Measurements from ENCODE around the gene RAB7B.

RAB7B gene

GRCh38 chr1:206012086-206012859 is 9.1 kb upstream of the RAB7B start:
- H2AFZ ChIP-seq (ENCODE audit: low read depth, low read length) = no peak overlapping the region; the same call in 1 of the 2 replicates
- H3K27ac ChIP-seq (ENCODE audit: low read length) = peak overlapping the region; percentile 81
- peak overlapping the region; percentile 71 for H3K4me2 ChIP-seq (ENCODE audit: low read length)

GRCh38 chr1:206011057-206011456 is 7.9 kb upstream of the RAB7B start:
- no peaks in the 10 kb centered on the region for H4K20me1 ChIP-seq (ENCODE audit: insufficient read depth, low read length)
- H3K9ac ChIP-seq (ENCODE audit: low read length) = peak overlapping the region; percentile 46; the same call in 1 of the 2 replicates
- H3K4me1 ChIP-seq (ENCODE audit: low read length) = peaks cover 62% of the 10 kb centered on the region
- no peak for TF ChIP-seq CTCF (IDR thresholded peaks at IDR 0.05; ENCODE audit: low read depth, low read length)
- no peak for TF ChIP-seq EZH2phosphoT487 (IDR thresholded peaks at IDR 0.05; ENCODE audit: low read depth)
- H3K27ac ChIP-seq (ENCODE audit: low read length) = peak overlapping the region; percentile 81; the same call in 1 of the 2 replicates
- H3K9me3 ChIP-seq (ENCODE audit: insufficient read depth, low read length) = no peaks in the 10 kb centered on the region
- peaks cover 5% of the 10 kb centered on the region; the same call in 1 of the 2 replicates for H3K79me2 ChIP-seq (ENCODE audit: low read length)
- 0 out of 2 replicates have a peak overlapping the region, but pooled peaks have one; percentile 71 for H3K4me2 ChIP-seq (ENCODE audit: low read length)
- H3K4me3 ChIP-seq (ENCODE audit: low read length) = no peak overlapping the region
- H3K36me3 ChIP-seq (replicated peaks; ENCODE audit: low read depth, low read length) = no peaks in the 10 kb centered on the region
- no peak overlapping the region for H2AFZ ChIP-seq (ENCODE audit: low read depth, low read length)
- no peaks in the 10 kb centered on the region for H3K27me3 ChIP-seq (ENCODE audit: low read depth, low read length)

More at GRCh38 chr1:206012086-206012859, 9.1 kb upstream of the RAB7B start:
- Histone ChIP-seq H3K9ac (ENCODE audit: low read length) (peak overlapping the region; percentile 59), H3K36me3 (replicated peaks; ENCODE audit: low read depth, low read length) (no peaks in the 10 kb centered on the region), H3K79me2 (ENCODE audit: low read length) (peaks cover 5% of the 10 kb centered on the region; the same call in 1 of the 2 replicates), H3K4me1 (ENCODE audit: low read length) (peaks cover 62% of the 10 kb centered on the region), H4K20me1 (ENCODE audit: insufficient read depth, low read length) (no peaks in the 10 kb centered on the region), H3K9me3 (ENCODE audit: insufficient read depth, low read length) (no peaks in the 10 kb centered on the region), H3K27me3 (ENCODE audit: low read depth, low read length) (no peaks in the 10 kb centered on the region), H3K4me3 (ENCODE audit: low read length) (peak overlapping the region; percentile 51)
- TF ChIP-seq EZH2phosphoT487 (IDR thresholded peaks at IDR 0.05; ENCODE audit: low read depth) (no peak), CTCF (IDR thresholded peaks at IDR 0.05; ENCODE audit: low read depth, low read length) (no peak)

- H3K4me1 ChIP-seq (ENCODE audit: low read length) = peaks cover 53% of the 10 kb centered on the region
- no peak overlapping the region for H3K27ac ChIP-seq (ENCODE audit: low read length)
- no peaks in the 10 kb centered on the region for H4K20me1 ChIP-seq (ENCODE audit: insufficient read depth, low read length)
- H3K36me3 ChIP-seq (replicated peaks; ENCODE audit: low read depth, low read length) = no peaks in the 10 kb centered on the region
- no peak overlapping the region for H3K4me2 ChIP-seq (ENCODE audit: low read length)
- no peaks in the 10 kb centered on the region for H3K9me3 ChIP-seq (ENCODE audit: insufficient read depth, low read length)
- no peak overlapping the region for H3K9ac ChIP-seq (ENCODE audit: low read length)
- H3K27me3 ChIP-seq (ENCODE audit: low read depth, low read length) = no peaks in the 10 kb centered on the region
- H2AFZ ChIP-seq (ENCODE audit: low read depth, low read length) = no peak overlapping the region
- TF ChIP-seq EZH2phosphoT487 (IDR thresholded peaks at IDR 0.05; ENCODE audit: low read depth) = no peak
- no peak overlapping the region for H3K4me3 ChIP-seq (ENCODE audit: low read length)
- H3K79me2 ChIP-seq (ENCODE audit: low read length) = peaks cover 5% of the 10 kb centered on the region; the same call in 1 of the 2 replicates
These were observed 6.9 kb upstream of the RAB7B start for GRCh38 chr1:206010060-206010459.

- Histone ChIP-seq H3K79me2 (ENCODE audit: low read length) (peaks cover 8% of the 10 kb centered on the region; the same call in 1 of the 2 replicates), H3K4me3 (ENCODE audit: low read length) (no peak overlapping the region), H3K4me1 (ENCODE audit: low read length) (peaks cover 46% of the 10 kb centered on the region), H2AFZ (ENCODE audit: low read depth, low read length) (no peak overlapping the region), H3K9ac (ENCODE audit: low read length) (no peak overlapping the region), H4K20me1 (ENCODE audit: insufficient read depth, low read length) (no peaks in the 10 kb centered on the region), H3K36me3 (replicated peaks; ENCODE audit: low read depth, low read length) (no peaks in the 10 kb centered on the region), H3K27ac (ENCODE audit: low read length) (no peak overlapping the region), H3K27me3 (ENCODE audit: low read depth, low read length) (no peaks in the 10 kb centered on the region), H3K4me2 (ENCODE audit: low read length) (no peak overlapping the region), H3K9me3 (ENCODE audit: insufficient read depth, low read length) (no peaks in the 10 kb centered on the region)
- TF ChIP-seq EZH2phosphoT487 (IDR thresholded peaks at IDR 0.05; ENCODE audit: low read depth) (no peak), CTCF (IDR thresholded peaks at IDR 0.05; ENCODE audit: low read depth, low read length) (no peak)
These were observed 3.8 kb upstream of the RAB7B start for GRCh38 chr1:206006946-206007345.

All from OCI-LY3 (cell line).